Adrenal gland (tissue), 5 donors: ENCODE measurements around the gene USP9Y.

Experiments used
- POLR2A ChIP-seq, 2 donors: fragments of 450-650 bp; IDR thresholded peaks; one replicate each; pipeline ENCODE4 v1.6.1; 2017; ENCODE audit warnings: antibody characterized with exemption in 2 of 2, mild to moderate bottlenecking in 2 of 2, moderate library complexity in 1 of 2
- TF ChIP-seq, protein P1 (sequence below), 6 experiments: fragments of 450-650 bp in 4 of 6; fragments of 200-600 bp in 2 of 6; sonication (generic) in 1 of 6; IDR thresholded peaks; 1 replicate in 5 of 6; 2 replicates in 1 of 6; pipeline versions ENCODE4 v1.5.1 to v1.8.0; 2016 to 2021; ENCODE audit warnings: antibody characterized with exemption in 6 of 6, mild to moderate bottlenecking in 2 of 6, moderate library complexity in 1 of 6
- donor health status: DM: no; HTN: no; CAD: no.

DNA sequence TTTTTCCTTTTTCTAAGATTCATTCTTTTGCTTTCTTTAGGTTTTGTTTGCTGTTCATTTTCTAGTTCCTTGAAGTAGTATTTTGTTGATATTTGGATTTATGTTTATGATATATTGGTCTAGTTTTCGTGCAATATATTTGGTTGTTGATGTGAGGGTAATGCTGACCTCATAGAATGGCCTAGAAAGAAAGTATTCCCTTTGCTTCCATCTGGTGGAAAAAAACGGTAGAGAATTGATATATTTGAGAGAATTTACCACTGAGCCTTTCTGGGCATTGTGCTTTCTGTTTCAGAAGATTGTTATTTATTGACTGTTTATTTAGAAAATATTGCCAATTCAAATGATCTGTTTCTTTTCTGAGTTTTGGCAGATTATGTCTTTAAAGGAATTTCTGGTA, 9.4 kb downstream of the USP9Y start:
- TF ChIP-seq, protein P1, sequence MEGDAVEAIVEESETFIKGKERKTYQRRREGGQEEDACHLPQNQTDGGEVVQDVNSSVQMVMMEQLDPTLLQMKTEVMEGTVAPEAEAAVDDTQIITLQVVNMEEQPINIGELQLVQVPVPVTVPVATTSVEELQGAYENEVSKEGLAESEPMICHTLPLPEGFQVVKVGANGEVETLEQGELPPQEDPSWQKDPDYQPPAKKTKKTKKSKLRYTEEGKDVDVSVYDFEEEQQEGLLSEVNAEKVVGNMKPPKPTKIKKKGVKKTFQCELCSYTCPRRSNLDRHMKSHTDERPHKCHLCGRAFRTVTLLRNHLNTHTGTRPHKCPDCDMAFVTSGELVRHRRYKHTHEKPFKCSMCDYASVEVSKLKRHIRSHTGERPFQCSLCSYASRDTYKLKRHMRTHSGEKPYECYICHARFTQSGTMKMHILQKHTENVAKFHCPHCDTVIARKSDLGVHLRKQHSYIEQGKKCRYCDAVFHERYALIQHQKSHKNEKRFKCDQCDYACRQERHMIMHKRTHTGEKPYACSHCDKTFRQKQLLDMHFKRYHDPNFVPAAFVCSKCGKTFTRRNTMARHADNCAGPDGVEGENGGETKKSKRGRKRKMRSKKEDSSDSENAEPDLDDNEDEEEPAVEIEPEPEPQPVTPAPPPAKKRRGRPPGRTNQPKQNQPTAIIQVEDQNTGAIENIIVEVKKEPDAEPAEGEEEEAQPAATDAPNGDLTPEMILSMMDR (IDR thresholded peaks at IDR 0.05), result no peak
- no peak for TF ChIP-seq POLR2A (IDR thresholded peaks at IDR 0.05)
